CD4-positive, alpha-beta memory T cell (primary cell): Measurements from ENCODE around the gene TLE6. TPM values are rescaled to one million over a fixed set of nuclear protein-coding genes. Genes with fewer than 3 reads are reported as not detected.
"Not testable (repeated sequence)": the region's sequence is repeated elsewhere in the genome, so short reads cannot be mapped to it uniquely, and the experiment has no call there.

Source experiments
- CTCF ChIA-PET: fragments of 350-600 bp; sonication (Branson Sonifier 250); formaldehyde crosslinking; loops from one replicate; lab custom pipeline; 2021; ENCODE audit warnings: inconsistent platforms; ENCODE audit not compliant: partially characterized antibody; lab: Charles Lee
- POLR2A ChIA-PET: fragments of 350-600 bp; sonication (Branson Sonifier 250); formaldehyde crosslinking; loops from one replicate; lab custom pipeline; 2021; ENCODE audit not compliant: partially characterized antibody; lab: Charles Lee
- DNase-seq, 5 donors: peaks; one replicate each; pipeline versions ENCODE4 v3.0.0 to v3.0.0-alpha.2; 2020 to 2022; ENCODE audit warnings: mixed read lengths in 1 of 5
- H3K27ac ChIP-seq: one replicate; pipeline ENCODE4 v1.7.0; 2013; ENCODE audit warnings: low read depth, low read length
- H3K27me3 ChIP-seq: 2 replicates; pipeline ENCODE4 v1.7.0; 2013; ENCODE audit warnings: mild to moderate bottlenecking, low read length, moderate library complexity; ENCODE audit not compliant: insufficient read depth
- H3K36me3 ChIP-seq: 2 replicates; pipeline ENCODE4 v1.7.0; 2013; ENCODE audit warnings: mild to moderate bottlenecking, low read length, moderate library complexity; ENCODE audit not compliant: insufficient read depth
- H3K4me1 ChIP-seq: 2 replicates; pipeline ENCODE4 v1.7.0; 2013; ENCODE audit warnings: mild to moderate bottlenecking, low read length, moderate library complexity; ENCODE audit not compliant: insufficient read depth
- H3K4me3 ChIP-seq, 2 donors: one replicate each; pipeline ENCODE4 v1.7.0; 2013; ENCODE audit warnings: low read length in 2 of 2, mild to moderate bottlenecking in 1 of 2
- H3K9me3 ChIP-seq, 2 donors: one replicate each; pipeline ENCODE4 v1.7.0; 2013; ENCODE audit warnings: low read length in 2 of 2, control low read depth in 1 of 2; ENCODE audit not compliant: control insufficient read depth in 1 of 2
- H3K27ac Mint-ChIP-seq, 7 donors: one replicate each; pipeline ENCODE4 v1.8.0; 2020 to 2021; ENCODE audit warnings: mixed read lengths in 7 of 7, mild to moderate bottlenecking in 6 of 7, inconsistent platforms in 3 of 7, moderate library complexity in 3 of 7
- H3K27me3 Mint-ChIP-seq, 2 donors: one replicate each; pipeline ENCODE4 v1.8.0; 2020 to 2021; ENCODE audit warnings: mixed read lengths in 2 of 2
- H3K36me3 Mint-ChIP-seq, 2 donors: one replicate each; pipeline ENCODE4 v1.8.0; 2020 to 2021; ENCODE audit warnings: mixed read lengths in 2 of 2, inconsistent platforms in 1 of 2, mild to moderate bottlenecking in 1 of 2
- H3K4me1 Mint-ChIP-seq, 4 donors: one replicate each; pipeline ENCODE4 v1.8.0; 2020 to 2021; ENCODE audit warnings: mixed read lengths in 4 of 4, mild to moderate bottlenecking in 1 of 4
- H3K4me3 Mint-ChIP-seq, 8 donors: one replicate each; pipeline ENCODE4 v1.8.0; 2020 to 2021; ENCODE audit warnings: mixed read lengths in 8 of 8, mild to moderate bottlenecking in 7 of 8, moderate library complexity in 6 of 8, inconsistent platforms in 3 of 8
- H3K9me3 Mint-ChIP-seq, 8 donors: one replicate each; pipeline ENCODE4 v1.8.0; 2020 to 2021; ENCODE audit warnings: mixed read lengths in 8 of 8, mild to moderate bottlenecking in 5 of 8, inconsistent platforms in 3 of 8, moderate library complexity in 1 of 8
- intact Hi-C: fragments of 100-400 bp; cut with micrococcal nuclease; formaldehyde crosslinking; loops from one replicate; pipeline ENCODE4 v1.15.1; 2023
- polyA plus RNA-seq, 2 donors: library from polyadenylated mRNA; unstranded; fragments of 300-500 nt; fragmentation: Illumina TruSeq; gene quantifications; one replicate each; pipeline ENCODE4 v1.2.3, GENCODE V29; 2021
- total RNA-seq, 2 experiments: library from RNA; stranded (reverse); gene quantifications; one replicate each; pipeline ENCODE4 v1.2.3, GENCODE V29; 2021

Gene TLE6
- total and polyA plus RNA-seq, 4 experiments from 2014 or later: not detected

- intact Hi-C loops: no loop called here
- no peak overlapping the region for H3K27ac Mint-ChIP-seq
- CTCF ChIA-PET: interaction anchor here (1.5 kb wide), 1 partner anchor 12 kb away, joined by 3 read pairs; no protein-coding TSS in a partner anchor
Measured at GRCh38 chr19:2988568-2988967, 11.2 kb downstream of the TLE6 start.

GRCh38 chr19:2989236-2989946 is 12.0 kb downstream of the TLE6 start:
- Histone ChIP-seq H3K36me3 (no peaks in the 10 kb centered on the region), H3K27ac (no peak overlapping the region), H3K4me1 (no peaks in the 10 kb centered on the region), H3K4me3 (no peak overlapping the region), H3K27me3 (no peaks in the 10 kb centered on the region), H3K9me3 (no peaks in the 10 kb centered on the region)
- no peak overlapping the region for H3K4me3 Mint-ChIP-seq
- peaks cover 6 to 8% of the 10 kb centered on the region in 2 donors for H3K27me3 Mint-ChIP-seq
- ChIA-PET CTCF (interaction anchor here (1.5 kb wide), 1 partner anchor 13 kb away, joined by 3 read pairs; no protein-coding TSS in a partner anchor), POLR2A (no interaction called here)
- no peak overlapping the region for H3K27ac Mint-ChIP-seq
- intact Hi-C loops: no loop called here
- H3K4me1 Mint-ChIP-seq: no peaks in the 10 kb centered on the region
- DNase-seq: no peak
- no peaks in the 10 kb centered on the region for H3K36me3 Mint-ChIP-seq
- no peaks in the 10 kb centered on the region for H3K9me3 Mint-ChIP-seq

More at GRCh38 chr19:2988568-2988967, 11.2 kb downstream of the TLE6 start:
- Histone ChIP-seq H3K36me3 (no peaks in the 10 kb centered on the region), H3K4me1 (no peaks in the 10 kb centered on the region), H3K27me3 (no peaks in the 10 kb centered on the region), H3K27ac (no peak overlapping the region), H3K4me3 (no peak overlapping the region), H3K9me3 (no peaks in the 10 kb centered on the region)
- no peaks in the 10 kb centered on the region for H3K36me3 Mint-ChIP-seq
- H3K9me3 Mint-ChIP-seq: no peaks in the 10 kb centered on the region
- POLR2A ChIA-PET: no interaction called here
- peaks cover 8% of the 10 kb centered on the region in 2 donors for H3K27me3 Mint-ChIP-seq
- DNase-seq: no peak
- H3K4me1 Mint-ChIP-seq: peaks cover 0 to 2% (median 0%) of the 10 kb centered on the region in 4 donors
- H3K4me3 Mint-ChIP-seq: no peak overlapping the region

- H3K27me3 Mint-ChIP-seq, H3K4me1 Mint-ChIP-seq, H3K4me3 ChIP-seq, H3K4me1 ChIP-seq, H3K36me3 ChIP-seq, H3K27ac ChIP-seq, POLR2A ChIA-PET, H3K27ac Mint-ChIP-seq, DNase-seq, intact Hi-C loops, H3K36me3 Mint-ChIP-seq, H3K27me3 ChIP-seq, H3K9me3 Mint-ChIP-seq, CTCF ChIA-PET, H3K9me3 ChIP-seq, H3K4me3 Mint-ChIP-seq: not testable (repeated sequence)
Measured at GRCh38 chr19:2992333-2992732, 15.0 kb downstream of the TLE6 start.

- no peaks in the 10 kb centered on the region for H3K9me3 ChIP-seq
- no peak for DNase-seq
- H3K27ac Mint-ChIP-seq: no peak overlapping the region
- H3K4me1 Mint-ChIP-seq: no peaks in the 10 kb centered on the region
- no peaks in the 10 kb centered on the region for H3K27me3 ChIP-seq
- no peaks in the 10 kb centered on the region for H3K4me1 ChIP-seq
- ChIA-PET POLR2A (no interaction called here), CTCF (no interaction called here)
- H3K36me3 ChIP-seq: no peaks in the 10 kb centered on the region
- intact Hi-C loops: no loop called here
- no peaks in the 10 kb centered on the region for H3K9me3 Mint-ChIP-seq
- no peak overlapping the region for H3K4me3 ChIP-seq
- no peak overlapping the region for H3K4me3 Mint-ChIP-seq
- peaks cover 0 to 3% of the 10 kb centered on the region in 2 donors for H3K27me3 Mint-ChIP-seq
- peaks cover 2 to 11% of the 10 kb centered on the region in 2 donors for H3K36me3 Mint-ChIP-seq
- no peak overlapping the region for H3K27ac ChIP-seq
Measured at GRCh38 chr19:2992958-2993357, 15.6 kb downstream of the TLE6 start.

- intact Hi-C loops: no loop called here
- H3K27me3 Mint-ChIP-seq: peaks cover 0 to 2% of the 10 kb centered on the region in 2 donors
- POLR2A ChIA-PET: no interaction called here
Measured at GRCh38 chr19:2993579-2993978, 16.2 kb downstream of the TLE6 start.

GRCh38 chr19:2994588-2995131 is 17.3 kb downstream of the TLE6 start:
- no peak overlapping the region for H3K27ac Mint-ChIP-seq
- H3K27ac ChIP-seq: no peak overlapping the region
- no peak overlapping the region for H3K4me3 ChIP-seq
- ChIA-PET POLR2A (no interaction called here), CTCF (no interaction called here)
- H3K36me3 Mint-ChIP-seq: peaks cover 7 to 20% of the 10 kb centered on the region in 2 donors
- no peaks in the 10 kb centered on the region for H3K4me1 ChIP-seq
- no peaks in the 10 kb centered on the region for H3K9me3 Mint-ChIP-seq
- no peaks in the 10 kb centered on the region for H3K9me3 ChIP-seq
- H3K27me3 ChIP-seq: no peaks in the 10 kb centered on the region
- intact Hi-C loops: no loop called here
- H3K36me3 ChIP-seq: no peaks in the 10 kb centered on the region
- H3K4me1 Mint-ChIP-seq: no peaks in the 10 kb centered on the region
- H3K27me3 Mint-ChIP-seq: no peaks in the 10 kb centered on the region
- DNase-seq: no peak
- H3K4me3 Mint-ChIP-seq: no peak overlapping the region

More at GRCh38 chr19:2993579-2993978, 16.2 kb downstream of the TLE6 start:
- H3K27ac Mint-ChIP-seq: no peak overlapping the region
- no peak overlapping the region for H3K4me3 ChIP-seq
- no peak for DNase-seq
- no peaks in the 10 kb centered on the region for H3K27me3 ChIP-seq
- no peaks in the 10 kb centered on the region for H3K4me1 ChIP-seq
- H3K4me1 Mint-ChIP-seq: no peaks in the 10 kb centered on the region
- H3K36me3 ChIP-seq: no peaks in the 10 kb centered on the region
- no peaks in the 10 kb centered on the region for H3K9me3 ChIP-seq
- peaks cover 2 to 12% of the 10 kb centered on the region in 2 donors for H3K36me3 Mint-ChIP-seq
- no peaks in the 10 kb centered on the region for H3K9me3 Mint-ChIP-seq
- no peak overlapping the region for H3K27ac ChIP-seq
- CTCF ChIA-PET: no interaction called here
- no peak overlapping the region for H3K4me3 Mint-ChIP-seq

- Mint-ChIP-seq H3K36me3 (peaks cover 7 to 20% of the 10 kb centered on the region in 2 donors), H3K9me3 (no peaks in the 10 kb centered on the region), H3K4me1 (no peaks in the 10 kb centered on the region), H3K4me3 (no peak overlapping the region), H3K27ac (peak overlapping the region in 1 of 7 donors; percentile 13), H3K27me3 (no peaks in the 10 kb centered on the region)
- no peaks in the 10 kb centered on the region for H3K27me3 ChIP-seq
- no peaks in the 10 kb centered on the region for H3K9me3 ChIP-seq
- H3K36me3 ChIP-seq: no peaks in the 10 kb centered on the region
- ChIA-PET POLR2A (no interaction called here), CTCF (no interaction called here)
- intact Hi-C loops: no loop called here
- H3K4me3 ChIP-seq: no peak overlapping the region
- no peaks in the 10 kb centered on the region for H3K4me1 ChIP-seq
- DNase-seq: no peak
- no peak overlapping the region for H3K27ac ChIP-seq
Measured at GRCh38 chr19:2997720-2998119, 20.4 kb downstream of the TLE6 start.
